KBM-7 (cell line): ENCODE data around the gene IKZF1.

Experiments
- DNase-seq: peaks from one replicate; pipeline ENCODE4 v3.0.0-alpha.2; 2015
- in situ Hi-C: fragments of 300-500 bp; cut with MboI; formaldehyde crosslinking; loops from 2 replicates; pipeline ENCODE4 v1.14.3; 2020; ENCODE audit warnings: low sequenced_read_pairs, low pct_unique_long_range_greater_than_20kb, mixed read lengths

Gene IKZF1

DNA sequence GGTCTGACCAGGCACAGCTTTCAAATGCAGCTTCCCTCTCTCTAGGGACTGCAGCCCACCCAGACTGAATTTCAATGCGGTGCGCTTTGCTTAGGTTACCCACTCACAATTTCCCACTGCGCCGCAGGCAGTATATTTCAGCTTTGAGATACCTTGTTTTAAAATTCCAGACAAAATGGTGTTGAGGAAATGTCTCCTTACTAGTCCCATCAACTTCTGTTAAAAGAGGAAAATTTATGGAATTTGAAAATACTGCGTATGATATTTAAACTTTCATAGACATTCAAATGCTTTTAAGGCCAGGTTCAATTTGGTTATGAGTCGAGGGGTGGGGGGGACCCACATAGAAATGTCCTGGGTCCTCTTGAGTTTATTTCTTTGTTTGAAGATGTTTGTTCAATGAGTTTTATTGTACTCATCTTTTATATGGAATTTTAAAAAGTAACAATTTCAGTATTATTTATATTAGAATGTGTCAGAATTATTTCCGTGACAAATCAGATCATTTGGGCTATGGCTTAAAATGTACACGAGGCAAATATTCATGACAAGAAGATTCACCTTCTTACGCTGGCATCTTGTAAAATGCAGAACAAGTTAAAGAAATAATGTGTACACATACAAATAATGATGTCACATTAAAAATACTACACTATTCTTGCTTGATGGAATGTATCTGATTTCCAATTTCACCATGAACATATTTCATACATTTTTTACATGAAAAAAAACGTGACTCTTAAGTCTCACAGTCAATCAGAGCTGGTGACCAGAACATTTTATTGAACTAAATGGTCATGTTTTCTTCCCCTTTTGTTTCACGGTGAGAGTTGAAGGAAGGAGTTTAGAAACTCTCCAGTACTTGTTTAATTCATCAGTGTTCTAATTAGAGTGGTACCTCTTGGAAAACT lies 1.3 kb downstream of the IKZF1 start:
- DNase-seq, result no peak
- in situ Hi-C loops, result no loop called here

DNA sequence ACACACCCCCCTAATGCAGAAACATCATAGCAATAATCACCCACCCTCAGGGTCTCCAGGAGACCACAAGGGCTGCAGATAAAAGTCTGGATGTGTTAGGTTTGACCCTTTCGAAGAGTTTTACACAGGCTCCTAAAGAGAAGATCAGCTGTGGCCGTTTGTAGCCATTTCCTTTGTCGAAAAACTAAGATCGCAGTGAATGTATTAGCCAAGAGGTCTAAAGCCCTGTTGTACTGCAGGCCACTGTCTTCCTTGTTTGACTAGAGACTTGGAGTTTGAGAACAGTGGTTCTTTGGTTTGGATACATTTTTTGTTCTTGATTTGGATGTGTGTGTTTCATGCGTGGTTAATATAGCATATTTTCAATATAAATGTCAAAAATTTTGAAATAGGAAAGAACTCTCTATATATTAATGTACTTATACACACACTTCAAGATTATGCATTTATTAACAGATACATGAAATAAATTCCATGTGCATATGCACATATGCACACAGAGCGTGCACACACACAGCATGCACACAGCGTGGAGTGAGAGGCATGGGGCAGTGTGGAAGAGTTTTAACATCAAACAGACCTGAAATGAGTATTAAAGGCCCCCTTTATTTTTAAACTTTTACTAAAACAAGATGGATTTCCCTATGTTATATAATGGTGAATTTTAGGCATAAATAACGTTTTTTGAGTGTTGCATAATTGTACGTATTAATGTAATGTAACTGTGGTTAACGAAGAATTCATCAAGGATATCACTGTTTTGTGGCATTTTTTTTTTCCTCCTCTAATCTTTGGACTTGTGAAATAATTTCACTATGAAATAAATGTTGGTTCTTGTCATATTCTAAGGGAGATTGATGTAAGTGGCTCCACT lies 2.2 kb downstream of the IKZF1 start:
- in situ Hi-C loops, result no loop called here
- DNase-seq, result no peak

DNA sequence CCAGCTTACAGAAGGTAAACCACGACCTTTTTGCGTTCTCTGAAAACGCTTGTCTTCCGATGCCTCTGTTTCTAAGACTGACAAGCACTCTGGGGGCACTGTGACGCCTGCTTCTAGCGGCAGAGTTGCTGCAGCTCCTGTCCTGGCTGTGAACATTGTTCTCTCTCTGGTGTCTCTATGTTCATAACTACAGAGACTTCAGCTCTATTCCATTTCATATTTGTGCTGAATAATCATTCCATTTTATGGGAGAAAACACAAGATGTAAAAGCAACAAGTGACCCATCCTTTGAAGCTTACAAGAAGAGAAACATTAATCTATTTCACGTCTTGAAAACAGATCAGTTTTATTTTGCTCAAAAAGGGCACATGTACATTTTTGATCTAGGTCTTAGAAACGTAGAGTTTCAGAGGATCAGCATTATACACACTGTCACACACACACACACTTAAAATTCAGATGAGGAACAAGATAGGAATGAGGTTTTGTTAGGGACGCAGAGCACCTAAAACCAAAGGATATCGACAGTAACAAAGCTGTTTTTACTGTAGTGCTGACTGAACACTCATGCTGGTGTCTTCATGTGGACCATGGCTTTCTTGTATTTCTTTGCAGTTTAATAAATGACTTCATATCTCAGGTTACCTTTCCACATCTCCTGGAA lies 3.0 kb downstream of the IKZF1 start:
- in situ Hi-C loops, result no loop called here
- DNase-seq, result peak; percentile 48

DNA sequence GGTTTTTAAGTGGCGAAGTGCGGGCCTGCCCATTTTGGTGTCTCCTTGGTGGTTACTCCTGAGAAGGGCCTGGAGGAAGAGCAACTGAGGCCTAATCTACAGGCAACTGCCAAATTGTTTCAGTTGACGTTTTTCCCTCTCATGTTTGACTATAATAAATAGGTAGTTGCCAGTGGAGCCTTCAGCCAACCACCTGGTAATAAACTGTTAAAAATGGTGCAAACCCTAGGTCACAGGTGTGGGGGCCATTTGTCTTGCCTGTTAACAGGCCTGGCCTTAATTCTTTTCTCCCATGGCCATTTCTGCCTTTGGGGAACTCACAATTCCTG lies 3.7 kb downstream of the IKZF1 start:
- DNase-seq, result no peak
- in situ Hi-C loops, result no loop called here

DNA sequence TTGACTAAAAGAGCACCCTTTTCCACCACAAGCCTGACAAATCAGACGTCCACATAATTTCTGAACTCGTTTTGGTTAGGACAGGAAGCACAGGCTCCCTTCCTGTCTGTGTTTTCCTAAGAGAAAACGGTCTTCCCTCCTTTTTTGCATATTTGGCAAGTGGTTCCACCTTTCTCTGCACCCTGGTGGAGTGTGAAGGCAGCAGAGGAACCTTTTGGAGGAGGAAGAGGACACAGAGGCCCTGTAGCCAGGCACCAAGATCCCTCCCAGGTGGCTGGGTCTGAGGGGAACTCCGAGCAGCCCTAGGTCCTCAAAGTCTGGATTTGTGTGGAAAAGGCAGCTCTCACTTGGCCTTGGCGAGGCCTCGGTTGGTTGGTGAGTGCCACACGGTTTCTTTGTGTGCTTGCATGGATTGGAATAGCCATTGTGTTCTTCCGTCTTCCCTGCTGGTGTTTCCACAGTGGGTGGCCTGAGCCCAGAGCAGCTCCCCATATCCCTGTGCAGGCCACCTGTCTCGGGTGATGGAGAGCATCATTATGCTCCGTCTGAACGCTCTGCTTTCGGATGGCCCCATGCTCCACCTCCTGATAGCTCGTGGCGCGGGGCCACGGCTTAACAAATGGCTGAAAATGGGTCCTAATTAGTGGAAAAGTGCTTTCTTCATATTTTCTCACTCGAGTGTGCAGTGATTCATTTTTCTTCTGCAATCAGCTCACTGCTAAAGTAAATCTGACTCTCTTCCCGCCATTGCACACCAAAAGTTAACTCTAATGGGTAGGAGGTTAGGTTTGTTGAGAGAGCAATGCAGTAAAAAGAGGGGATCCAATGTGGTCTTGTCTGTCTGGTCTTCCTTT lies 4.2 kb downstream of the IKZF1 start:
- DNase-seq, result peak; percentile 57
- in situ Hi-C loops, result no loop called here

DNA sequence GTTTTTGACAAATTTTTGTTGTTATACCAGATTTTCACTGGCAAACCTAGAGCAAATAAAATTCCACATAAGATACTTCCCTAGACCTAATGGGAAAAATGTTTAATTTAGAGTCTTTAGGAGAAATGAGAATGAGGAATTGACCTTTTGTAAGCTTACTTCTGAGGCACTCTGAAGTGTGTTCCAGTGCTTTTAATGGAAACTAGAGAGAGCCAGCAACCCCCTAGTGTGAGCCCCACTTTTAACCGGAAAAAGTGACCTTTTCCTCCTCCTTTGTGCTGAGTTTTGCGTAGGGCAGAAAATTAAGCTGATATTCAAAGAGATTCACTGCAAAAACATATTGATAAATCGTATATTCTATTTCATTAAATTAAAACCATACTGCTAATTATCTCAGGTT lies 5.2 kb downstream of the IKZF1 start:
- no peak for DNase-seq
- in situ Hi-C loops, result no loop called here

DNA sequence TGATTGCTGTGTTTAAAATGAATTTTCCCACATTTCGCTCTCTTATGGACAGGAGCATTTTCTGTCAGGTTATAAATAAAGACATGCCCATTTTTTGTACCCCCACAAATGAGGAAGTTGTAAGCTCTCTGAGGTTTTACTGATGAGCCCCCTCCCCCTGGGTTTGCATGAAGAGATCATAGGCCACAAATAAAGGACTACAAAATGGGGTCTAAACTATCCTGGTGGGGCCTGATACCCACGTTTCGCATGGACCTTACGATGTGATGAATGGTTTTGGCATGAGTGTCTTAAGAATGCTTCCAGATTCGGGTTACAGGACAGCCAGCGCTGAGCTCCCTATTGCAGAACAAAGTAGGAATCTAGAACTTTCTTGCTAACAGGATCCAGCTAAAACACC lies 5.8 kb downstream of the IKZF1 start:
- DNase-seq, result no peak
- in situ Hi-C loops, result no loop called here

DNA sequence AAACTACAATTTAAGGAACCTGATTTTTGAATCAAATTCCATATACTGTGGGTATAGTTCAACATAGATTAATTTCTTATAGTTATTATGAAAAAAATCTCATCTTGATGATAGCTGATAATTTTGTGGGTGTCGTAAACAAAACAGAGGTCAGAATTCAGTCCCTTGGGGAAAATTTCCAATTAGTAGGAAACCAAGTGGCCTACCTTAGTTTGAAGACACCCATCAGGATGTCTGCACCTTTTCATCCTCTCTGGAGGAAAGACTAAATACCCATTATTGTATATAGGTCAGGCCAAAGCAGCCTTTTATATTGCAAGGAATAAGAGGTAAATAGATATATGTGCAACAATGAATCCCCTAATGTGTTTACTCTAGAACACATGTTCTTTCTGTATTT lies 6.4 kb downstream of the IKZF1 start:
- in situ Hi-C loops, result no loop called here
- no peak for DNase-seq

DNA sequence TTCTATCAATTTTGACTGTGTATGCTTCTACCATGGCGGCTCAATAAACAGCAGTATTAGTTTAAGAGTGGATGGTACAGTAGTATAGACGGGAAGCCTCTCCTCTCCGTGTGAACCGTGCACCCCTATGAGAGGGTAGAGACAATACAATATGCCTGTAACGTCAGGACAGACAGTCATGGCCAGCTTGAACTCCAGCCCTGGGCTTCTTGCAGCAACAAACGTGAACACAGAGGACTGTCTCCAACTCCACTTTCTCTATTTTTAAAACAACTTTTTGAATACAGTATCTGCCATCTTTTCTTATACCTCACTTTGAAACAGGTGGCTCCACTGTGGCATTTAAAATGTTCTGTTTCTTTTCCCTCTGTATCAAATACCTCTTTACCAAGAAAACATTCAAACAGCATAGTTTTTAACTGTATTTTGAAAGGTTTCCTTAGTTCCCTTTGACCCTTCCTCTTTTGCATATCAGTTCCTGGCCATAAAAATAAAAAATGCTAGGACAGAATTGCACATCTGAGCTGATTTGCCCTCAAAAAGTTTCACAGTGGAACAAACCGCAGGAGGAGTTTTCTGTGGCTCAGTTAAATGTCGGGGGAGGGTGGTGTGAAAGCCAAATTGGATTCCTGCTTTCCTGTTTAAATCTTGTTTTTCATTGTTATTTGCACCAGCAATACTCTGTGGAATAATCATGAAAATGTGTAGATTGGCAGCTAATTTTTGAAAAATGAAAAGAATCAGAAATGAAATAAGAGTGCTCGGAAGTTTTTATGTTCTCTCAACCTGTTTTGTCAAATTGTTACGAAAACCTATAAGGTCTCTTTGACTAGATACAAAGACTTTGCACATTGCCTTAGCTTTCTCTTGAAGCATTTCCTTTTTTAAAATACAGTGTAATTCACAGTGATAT lies 8.0 kb downstream of the IKZF1 start:
- in situ Hi-C loops, result no loop called here
- peak; percentile 63 for DNase-seq

DNA sequence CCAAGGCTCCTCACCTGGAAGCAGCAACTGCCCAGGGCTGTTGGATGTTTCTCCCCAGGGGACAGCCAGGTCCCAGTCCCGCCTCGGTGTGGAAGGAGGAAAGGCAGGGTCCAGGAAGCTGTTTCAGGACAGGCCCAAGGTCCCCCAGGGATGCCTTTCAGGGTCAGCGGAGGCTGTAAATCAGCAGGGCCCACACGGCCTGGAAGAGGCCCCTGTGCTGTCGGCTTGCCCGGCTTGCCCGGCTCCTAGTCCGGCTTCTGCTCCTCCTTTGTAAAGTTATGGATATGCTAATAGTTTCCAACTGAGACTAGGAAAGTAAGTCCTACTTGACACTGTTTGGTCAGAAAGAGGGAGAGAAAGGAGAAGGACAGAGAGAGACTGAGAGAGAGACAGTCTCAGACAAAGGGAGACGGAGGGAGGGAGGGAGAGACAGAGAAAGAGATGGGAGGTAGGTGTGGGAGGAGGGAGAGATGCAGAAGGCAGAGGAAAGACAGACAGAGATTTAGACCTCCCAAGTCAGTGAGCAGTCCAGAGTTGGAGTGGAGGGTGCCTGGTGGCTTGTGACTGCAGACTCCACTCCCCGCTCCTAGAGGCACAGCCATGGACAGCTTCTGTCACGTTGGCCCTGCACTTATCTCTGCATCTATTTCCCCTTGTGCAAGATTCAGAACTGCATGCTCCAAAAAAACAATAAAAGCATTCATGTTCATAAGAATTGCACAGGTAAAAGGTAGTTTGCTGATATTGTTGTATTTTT lies 10.5 kb downstream of the IKZF1 start:
- in situ Hi-C loops, result no loop called here
- no peak for DNase-seq

DNA sequence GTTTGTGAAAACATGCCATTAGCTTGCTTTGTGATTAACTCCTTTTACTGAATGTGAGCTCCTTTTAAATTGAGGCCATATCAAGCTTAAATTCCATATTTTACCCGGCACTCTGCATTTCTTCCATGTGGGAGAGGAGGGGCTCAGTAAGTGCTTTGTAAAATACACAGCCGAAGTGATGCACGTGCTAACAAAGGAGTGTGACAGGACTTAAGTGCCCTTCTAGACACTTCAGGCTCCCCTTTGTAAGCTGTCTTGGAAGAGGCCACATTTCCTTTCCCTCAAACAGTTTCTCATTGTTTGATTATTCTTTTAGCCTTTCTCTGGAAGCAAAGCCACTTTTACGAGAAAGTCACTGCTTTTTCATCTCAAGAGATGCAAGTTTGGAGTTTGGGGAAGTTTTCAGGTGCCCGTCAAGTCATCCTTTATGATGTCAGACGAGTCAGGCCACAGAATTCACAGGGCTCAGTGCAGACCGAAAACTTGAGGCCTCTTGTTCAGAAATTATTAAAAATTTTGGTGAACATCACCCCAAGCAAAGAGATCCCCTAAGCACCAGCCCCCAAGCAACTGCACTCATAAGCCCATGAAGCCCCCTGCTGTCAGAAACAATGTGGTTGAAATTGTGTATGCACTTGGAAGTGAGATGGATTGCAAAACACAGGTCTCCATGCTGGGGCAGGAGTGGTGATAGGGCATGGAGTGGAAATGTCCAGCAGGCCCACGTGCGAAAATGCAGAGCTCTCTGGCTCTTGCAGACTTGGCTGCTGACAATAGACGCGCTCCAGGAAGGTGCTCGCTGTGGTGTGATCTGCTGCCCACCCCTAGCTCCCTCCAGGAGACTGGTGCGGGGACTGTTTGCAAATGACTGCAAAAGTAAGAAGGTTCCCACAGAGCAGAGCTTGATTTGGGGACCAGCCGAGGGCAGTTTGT lies 11.5 kb downstream of the IKZF1 start:
- in situ Hi-C loops, result no loop called here
- no peak for DNase-seq

DNA sequence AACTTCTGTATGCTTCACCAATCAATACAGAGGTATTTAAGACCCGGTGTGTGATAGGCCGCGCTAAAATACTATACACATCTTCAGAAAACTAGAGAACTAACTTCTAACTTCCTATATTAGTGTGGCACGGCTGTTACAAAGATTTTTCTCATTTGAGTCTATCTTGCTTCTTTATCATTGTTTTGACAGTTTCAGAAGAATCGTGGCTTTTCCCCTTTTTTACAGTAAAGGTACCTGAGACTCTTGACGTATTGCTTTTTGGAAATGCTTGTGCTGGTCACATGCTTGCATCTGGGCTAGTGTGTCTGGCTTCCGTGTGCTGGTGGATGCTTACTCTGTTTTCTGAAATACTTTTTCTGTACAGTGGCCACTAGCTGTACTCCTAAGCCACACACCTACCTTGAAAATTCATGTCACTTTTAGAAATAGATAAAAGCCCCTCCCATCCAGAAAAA lies 12.7 kb downstream of the IKZF1 start:
- in situ Hi-C loops, result no loop called here
- no peak for DNase-seq

DNA sequence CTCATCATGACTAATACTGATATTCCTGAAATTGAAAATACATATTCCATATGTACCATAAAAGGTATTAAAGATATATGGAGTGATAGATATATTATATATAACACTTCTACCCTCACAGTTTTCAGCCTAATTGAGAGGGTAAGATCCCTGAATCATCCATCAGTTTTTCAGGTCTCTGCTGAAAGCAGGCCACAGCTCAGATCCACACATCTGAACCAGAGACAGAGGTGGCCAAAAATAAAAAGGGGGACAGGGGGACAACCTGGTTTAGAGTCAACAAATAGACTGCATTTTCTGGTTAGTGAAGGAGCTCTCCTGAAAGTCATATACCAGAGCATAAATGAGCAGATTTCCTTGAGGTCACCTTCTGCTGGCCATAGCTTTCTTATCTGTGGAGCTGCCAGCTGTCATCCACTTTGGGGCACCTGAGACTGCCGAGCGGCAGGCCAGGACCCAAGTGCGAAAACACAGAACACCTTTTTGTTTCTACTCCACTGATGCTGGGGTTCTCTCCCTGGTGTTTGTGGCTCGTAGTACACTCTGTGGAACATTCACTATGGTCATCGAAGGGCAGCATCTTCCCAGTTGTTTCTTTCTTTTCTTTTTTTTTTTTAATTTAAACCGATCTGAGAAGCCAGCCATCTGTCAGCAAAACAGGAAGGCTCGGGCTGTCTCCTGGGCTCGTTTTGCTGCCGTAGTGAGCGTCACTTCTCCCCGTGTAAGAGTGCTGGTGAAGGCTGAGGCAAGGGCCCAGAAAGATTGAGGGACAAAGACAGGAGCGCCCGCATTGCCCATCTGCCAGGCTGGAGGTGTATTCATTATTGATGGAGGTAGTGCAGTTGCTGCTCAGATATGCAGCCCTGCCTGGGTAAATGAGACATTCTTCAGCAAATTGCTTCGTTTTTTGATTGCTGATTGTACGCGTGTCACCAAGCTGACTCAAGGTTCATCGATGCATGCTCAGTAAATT lies 13.5 kb downstream of the IKZF1 start:
- DNase-seq, result no peak
- in situ Hi-C loops, result no loop called here

DNA sequence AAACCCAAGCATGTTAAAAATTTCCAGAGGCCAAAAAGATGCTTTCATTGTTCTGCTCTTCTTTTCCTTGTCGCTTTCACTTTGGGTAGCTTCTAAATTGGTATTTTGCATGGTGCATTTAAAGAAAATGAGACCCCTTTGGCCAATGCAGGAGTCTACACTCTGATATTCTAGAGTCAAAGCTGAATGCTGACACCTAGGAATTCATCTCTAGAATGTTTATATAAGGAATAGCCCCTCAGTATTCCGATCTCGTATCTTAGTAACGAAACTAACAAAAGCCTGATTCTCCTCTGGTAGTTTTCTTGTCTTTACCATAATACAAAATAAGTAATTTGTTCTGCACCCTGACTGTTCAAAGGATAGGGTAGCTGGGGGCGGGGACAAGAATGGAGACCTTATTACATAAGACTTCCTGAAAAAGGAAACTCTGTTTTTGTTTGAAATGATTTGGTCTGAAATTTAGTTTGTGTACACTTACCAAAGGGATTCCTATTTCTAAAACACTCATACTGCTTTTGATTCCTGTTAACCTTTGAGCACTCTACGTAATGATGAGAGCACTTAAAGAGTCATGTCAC lies 17.1 kb downstream of the IKZF1 start:
- in situ Hi-C loops, result no loop called here
- no peak for DNase-seq

DNA sequence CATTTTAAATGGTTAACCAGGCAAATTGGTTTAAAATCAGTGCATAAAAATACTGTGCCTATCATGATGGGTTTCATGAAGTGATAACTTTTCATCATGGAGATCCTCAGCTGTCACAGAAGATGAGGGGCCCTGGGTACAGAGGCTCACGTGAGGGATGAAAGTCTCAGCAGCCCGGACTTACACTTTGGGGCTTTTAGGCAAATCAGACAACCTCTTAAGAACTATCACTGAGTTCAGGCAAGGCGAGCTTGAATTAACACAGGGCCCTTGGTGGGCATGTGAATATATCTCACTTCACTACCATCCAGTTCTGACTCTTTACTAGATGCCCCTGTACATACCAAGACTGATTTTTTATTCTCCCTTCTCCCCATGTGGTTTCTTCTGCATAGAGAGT lies 19.6 kb downstream of the IKZF1 start:
- in situ Hi-C loops, result no loop called here

More for the DNA sequence above, 19.6 kb downstream of the IKZF1 start:
- no peak for DNase-seq
